ENCODE measurements around the gene PNMA6E.
A peak's percentile ranks its signal among the peaks of the same experiment; 100 is the strongest.

Gene PNMA6E

DNA sequence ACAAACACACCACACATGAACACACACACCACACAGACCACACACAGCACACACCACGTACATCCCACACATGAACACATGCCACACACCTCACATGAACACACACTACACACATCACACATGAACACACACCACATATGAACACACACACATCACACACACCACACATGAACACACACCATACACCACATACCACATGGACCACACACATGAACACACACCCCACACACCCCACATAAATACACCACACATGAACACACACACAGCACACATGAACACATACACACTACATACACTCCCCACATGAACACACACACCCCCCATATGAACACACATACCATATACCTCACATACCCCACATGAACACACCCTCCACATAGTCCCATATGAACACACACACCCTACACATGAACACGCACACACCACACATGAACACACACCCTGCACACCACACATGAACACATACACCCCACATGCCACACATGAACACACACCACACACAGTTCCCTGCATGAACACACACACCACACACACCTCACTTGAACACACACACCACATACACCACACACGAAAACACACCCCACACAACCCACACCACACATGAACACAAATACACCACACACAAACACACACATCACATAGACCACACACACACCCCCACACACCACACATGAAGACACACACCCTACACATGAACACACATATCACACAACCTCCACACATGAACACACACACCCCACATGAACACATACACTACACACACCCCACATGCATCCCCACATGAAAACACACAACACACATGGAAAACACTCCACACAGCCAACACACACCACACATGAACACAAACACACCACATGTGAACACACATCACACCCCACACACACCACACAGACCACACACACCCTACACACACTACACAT is 18.3 kb downstream of the PNMA6E start:
- no peak for DNase-seq

DNA sequence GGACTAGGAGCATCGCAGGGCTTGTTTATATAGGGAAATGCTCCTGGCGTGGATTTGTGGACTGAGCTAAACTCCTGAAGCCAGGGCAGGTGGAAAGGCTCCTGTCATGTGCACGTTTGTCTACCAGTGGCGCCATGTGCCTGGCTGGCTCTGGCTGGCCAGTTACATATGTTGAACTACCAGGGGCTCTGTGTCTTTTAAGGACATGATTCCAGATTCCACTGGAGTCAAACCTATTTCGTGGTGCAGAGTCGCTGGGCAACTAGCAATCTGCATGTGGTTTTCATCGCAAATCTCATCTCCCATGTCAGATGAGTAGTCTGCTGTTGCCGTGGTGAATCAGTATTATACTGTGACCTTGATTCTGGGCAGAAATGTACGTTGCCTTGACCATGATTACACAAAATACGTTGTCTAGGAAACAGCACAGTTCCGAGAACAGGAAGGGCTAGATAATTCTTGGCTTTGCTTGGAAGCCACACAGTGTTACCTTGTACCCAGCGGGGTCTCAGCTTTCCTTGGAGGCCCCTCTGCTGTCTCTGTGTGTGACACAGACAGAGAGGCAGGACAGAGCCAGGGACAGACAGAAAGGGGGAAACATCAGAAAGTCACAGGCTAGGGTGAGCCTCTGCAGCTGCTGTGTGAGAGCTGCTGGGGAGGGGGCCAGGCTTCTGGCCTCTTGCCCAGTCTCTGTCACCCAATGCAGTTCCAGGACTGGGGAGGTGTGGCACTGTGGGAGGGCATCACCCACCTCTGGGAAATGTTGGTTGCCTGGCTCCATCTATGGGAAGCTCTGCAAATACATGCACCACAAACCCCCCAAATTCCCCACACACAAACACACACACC is 19.2 kb downstream of the PNMA6E start:
- DNase-seq: no peak

GRCh38 chrX:153380691-153381090 is 20.5 kb downstream of the PNMA6E start:
- no peak for DNase-seq

GRCh38 chrX:153379971-153380581 is 21.1 kb downstream of the PNMA6E start:
- no peak for DNase-seq

GRCh38 chrX:153379508-153379907 is 21.6 kb downstream of the PNMA6E start:
- no peak for DNase-seq

GRCh38 chrX:153378607-153379006 is 22.5 kb downstream of the PNMA6E start:
- DNase-seq: no peak

DNA sequence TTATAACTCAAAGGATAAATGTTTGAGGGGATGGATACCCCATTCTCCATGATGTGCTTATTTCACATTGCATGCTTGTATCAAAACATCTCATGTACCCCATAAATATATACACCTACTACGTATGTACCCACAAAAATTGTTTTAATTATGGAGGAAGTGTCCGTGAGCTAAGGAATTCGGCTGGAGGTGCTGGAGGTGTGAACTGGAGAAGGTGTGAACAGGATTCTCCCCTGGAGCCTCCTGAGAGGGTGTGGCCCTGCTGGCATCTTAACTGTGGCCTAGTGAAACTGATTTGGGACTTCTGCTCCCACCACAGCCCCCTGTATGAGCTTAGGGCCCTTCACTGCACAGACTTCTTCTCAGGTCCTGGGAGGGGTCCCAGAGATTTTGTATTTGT is 23.4 kb downstream of the PNMA6E start:
- DNase-seq: no peak

DNA sequence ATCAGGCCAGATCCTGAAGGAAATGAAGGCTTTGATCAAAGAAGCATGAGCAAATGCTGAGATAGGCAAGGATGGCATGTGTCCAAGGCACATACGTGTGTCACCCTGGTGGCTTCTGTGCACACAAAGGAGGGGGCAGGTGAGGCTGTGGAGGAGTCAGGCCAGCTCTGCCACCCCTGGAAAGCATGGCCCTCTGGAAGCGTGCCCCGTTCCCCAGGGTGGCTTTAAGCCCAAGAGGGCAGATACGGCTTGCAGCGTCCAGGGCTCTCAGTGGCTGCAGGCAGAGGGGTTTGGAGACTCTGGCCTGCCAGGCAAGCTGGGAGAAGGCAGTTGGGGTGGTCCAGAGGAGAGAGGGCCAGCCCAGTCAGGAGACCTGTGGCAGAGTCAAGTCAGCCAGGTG is 25.6 kb downstream of the PNMA6E start:
- DNase-seq: no peak

DNA sequence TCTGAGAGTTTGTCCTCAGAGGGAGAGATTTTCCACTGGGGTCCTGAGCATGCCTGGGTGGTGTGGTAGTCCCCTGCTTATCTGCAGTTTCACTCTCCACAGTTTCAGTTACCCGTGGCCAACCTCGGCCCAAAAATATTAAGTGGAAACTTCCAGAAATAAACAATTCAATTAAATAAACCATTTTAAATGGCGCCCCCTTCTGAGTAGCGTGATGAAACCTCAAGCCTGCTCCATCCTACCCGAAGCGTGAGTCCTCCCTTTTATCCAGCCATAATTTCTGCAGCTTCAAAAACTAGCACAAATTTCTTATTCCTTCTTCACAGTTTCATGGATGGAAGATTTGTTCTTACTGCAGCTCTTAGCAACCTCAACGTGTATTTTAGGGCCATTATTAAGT is 26.7 kb downstream of the PNMA6E start:
- no peak for DNase-seq

DNA sequence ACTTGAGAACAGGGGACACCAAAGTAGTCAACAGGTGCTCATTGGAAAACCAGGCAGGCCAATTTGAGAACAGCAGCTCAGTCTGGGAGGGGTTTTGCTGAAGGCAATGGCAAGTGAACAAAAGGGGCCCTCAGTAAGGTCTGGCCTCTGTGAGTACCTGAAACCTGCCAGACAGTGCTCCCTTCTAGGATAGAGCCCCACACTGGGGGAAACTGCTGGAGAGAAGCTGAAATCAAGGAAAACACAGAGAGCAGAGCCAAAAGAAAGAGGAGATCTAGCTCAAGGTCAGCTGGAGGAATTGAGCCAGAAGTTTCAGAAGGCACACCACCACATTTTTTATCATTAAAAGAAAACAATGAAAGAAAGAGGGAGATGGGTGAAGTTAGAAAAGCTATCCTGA is 28.2 kb downstream of the PNMA6E start:
- DNase-seq: no peak

DNA sequence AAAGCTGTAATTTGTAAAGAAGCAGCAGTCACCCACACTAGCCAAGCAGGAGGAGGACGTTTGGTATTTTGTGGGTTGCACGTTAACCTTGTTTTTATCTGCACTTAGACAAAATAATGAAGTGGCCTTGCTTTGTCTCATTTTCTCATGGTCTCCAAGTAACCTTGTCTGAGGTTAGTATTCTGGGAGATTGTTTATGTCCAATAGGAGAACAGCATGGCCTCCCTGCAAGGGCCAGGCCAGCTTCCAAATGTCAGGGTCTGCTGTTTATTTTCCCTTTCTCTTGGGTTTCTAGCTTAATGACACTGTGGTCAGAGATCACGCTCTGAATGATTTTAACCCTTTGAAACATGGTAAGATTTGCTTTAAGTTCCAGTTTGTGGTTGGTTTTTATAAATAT is 29.9 kb downstream of the PNMA6E start:
- DNase-seq: no peak

- DNase-seq: no peak
Observed at GRCh38 chrX:153370293-153371055, 30.7 kb downstream of the PNMA6E start.

DNA sequence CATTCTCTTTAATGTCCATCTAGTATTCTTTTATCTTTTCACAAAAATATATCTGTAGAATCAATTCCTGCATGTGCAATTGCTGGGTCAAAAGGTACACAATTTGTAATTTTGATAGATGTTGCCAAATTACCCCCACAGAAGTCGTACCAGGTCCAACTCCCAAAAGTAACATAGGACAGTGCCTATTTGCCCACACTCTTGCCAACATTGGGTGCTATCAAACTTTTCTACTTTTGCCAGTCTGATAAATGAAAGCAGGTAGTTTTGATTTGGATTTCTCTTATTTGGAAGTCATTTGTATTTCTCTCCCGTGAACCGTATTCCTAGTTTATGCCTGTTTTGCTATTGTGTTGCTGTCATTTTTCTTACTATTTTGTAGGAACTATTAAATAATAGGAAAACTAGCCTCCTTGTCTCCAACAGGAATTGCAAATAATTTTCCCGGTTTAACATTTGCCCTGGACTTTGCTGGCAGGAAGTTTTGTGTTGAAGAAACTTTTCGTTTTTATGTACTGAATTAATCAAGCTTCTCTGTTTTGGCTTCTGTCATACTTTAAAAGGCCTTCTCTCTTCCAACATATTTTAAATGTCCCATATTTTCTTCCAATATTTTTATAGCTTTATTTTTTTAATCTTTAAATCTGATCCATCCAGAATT is 34.1 kb downstream of the PNMA6E start:
- no peak for DNase-seq

DNA sequence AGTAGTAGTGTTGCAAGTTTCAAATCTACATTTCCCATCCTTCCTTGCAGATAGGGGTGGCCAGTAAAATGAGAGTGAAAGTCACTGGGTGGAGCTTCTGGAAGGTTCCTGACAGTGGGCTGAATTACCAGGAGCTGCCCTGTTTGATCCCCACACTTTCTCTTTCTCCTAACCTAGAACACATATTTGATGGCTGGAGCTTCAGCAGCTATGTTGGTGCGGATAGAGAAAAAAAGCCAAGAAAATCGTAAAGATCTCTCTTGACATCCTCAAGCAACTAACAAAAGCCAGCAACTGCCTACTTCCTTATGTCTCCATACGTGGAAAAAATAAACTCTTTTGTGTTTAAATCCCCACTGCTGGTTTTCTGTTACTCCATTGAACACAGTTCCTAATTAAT is 35.0 kb downstream of the PNMA6E start:
- no peak for DNase-seq

DNA sequence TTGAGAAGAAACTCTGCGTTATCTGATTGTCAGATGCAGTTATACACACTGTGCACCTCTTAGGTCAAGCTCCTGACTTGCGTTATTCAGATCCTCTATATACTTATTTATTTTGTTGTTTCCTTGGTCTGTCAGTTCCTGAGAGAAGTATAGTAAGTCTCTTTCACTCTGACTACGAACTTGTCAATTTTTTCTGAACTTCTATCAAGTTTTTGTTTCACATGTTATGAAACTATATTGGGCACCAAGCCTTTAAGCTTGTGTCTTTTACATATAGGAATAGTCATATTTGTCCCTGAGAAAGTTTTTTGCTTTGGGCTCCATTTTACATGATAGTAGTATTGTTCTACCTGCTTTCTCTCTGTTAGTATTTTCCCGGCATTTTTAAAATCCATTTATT is 35.5 kb downstream of the PNMA6E start:
- no peak for DNase-seq

GRCh38 chrX:153361781-153362397 is 39.3 kb downstream of the PNMA6E start:
- no peak for DNase-seq

- no peak for DNase-seq
Observed at GRCh38 chrX:153357877-153358276, 43.3 kb downstream of the PNMA6E start.

GRCh38 chrX:153353416-153353815 is 47.7 kb downstream of the PNMA6E start:
- no peak for DNase-seq

- DNase-seq: no peak
Observed at GRCh38 chrX:153352858-153353257, 48.3 kb downstream of the PNMA6E start.

DNA sequence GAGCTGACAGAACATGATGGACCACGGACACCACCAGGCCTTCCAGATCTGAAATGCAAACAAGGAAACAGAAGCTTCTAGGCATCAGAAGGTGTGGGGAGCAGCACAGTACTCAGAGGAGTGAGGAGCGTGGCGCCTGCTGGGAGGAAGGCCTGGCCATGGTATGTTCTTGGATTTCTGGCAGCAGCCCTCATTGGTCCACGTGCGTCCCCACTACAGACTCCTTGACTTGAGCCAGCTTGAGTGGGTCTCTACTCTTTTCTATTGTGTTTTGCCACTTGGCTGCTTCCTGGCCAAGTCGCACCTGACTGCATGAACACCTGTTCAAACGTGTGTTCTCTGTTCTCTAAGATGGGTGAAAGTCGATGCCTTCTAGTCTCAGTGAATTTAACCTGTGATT is 49.2 kb downstream of the PNMA6E start:
- DNase-seq: peak; percentile 17

DNA sequence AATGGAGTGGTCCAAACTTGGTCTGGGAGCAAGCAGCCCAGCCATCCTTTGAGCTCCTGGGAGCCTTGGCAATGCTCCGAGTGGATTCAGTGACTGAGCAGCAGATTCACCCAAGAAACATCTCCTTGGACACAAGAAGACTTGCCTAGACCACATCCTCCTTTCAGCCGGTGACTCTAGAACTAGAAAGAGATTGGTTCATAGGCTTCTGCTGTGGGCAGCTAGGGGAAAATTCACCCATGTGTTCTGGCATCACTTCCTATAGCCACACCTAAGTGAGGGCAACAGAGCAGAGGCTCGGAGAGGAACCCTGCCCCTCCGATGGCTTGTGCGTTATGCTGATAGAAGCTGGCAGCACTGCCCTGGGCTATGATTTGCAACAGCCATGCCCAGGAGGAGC is 51.2 kb downstream of the PNMA6E start:
- DNase-seq: no peak

GRCh38 chrX:153348421-153348820 is 52.7 kb downstream of the PNMA6E start:
- DNase-seq: no peak
